Measurements from ENCODE around the gene HIP1R.
"Not testable (repeated sequence)": the region's sequence is repeated elsewhere in the genome, so short reads cannot be mapped to it uniquely, and the experiment has no call there.

Gene HIP1R

GRCh38 chr12:122905258-122905657 lies 70.0 kb downstream of the HIP1R start:
- intact Hi-C loops (cut with micrococcal nuclease); H3K27ac Mint-ChIP-seq; H3K36me3 Mint-ChIP-seq (ENCODE audit: low read depth); H3K9me3 Mint-ChIP-seq; H3K27me3 Mint-ChIP-seq; H3K4me3 Mint-ChIP-seq: not testable (repeated sequence)
- peaks cover 12% of the 10 kb centered on the region for H3K4me1 Mint-ChIP-seq (ENCODE audit: low read depth)

GRCh38 chr12:122908915-122909314 lies 73.7 kb downstream of the HIP1R start:
- intact Hi-C loops (cut with micrococcal nuclease): no loop called here
- H3K9me3 Mint-ChIP-seq: no peaks in the 10 kb centered on the region

DNA sequence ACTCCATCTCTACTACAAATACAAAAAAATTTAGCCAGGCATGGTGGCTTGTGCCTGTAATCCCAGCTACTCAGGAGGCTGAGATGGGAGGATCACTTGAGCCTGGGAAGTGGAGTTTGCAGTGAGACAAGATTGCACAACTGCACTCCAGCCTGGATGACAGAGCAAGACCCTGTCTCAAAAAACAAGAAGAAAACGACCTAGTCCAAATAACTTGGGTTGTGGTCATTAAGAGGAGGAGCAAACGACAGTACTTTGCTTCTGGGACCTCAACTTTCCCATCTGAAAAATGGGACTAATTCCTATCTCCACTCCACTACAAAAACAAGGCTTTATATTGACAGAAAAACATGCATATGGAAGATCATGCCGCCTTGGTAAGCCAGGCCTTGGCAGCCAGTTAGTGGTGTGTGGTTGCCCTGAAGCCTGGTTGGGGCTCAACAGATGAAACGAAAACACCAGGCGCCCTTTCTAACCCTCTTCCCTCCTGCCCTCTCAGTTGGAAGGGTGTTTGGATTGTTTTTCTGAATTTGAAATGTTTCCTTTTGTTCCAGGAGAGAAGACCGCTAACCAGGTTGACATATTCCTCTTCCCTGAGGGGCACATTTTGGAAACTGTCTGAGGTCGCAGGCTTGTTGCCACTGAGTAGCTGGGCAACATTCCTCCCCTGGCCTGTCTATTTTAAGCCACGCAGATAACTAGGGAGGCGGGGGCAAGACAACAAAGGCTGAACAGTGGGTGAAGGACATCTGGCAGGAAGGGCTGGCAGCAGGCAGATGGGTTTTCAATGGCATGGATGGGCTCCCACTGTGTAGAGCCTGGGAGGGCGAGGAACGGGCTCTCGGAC lies 74.4 kb downstream of the HIP1R start:
- no peaks in the 10 kb centered on the region for H3K9me3 Mint-ChIP-seq
- no peaks in the 10 kb centered on the region for H3K36me3 Mint-ChIP-seq (ENCODE audit: low read depth)
- no peaks in the 10 kb centered on the region for H3K4me1 Mint-ChIP-seq (ENCODE audit: low read depth)
- H3K4me3 Mint-ChIP-seq: no peak overlapping the region
- intact Hi-C loops (cut with micrococcal nuclease): no loop called here
- H3K27ac Mint-ChIP-seq: no peak overlapping the region
- peaks cover 3% of the 10 kb centered on the region for H3K27me3 Mint-ChIP-seq

More at GRCh38 chr12:122908915-122909314, 73.7 kb downstream of the HIP1R start:
- Mint-ChIP-seq H3K4me3 (no peak overlapping the region), H3K27me3 (peaks cover 3% of the 10 kb centered on the region), H3K36me3 (ENCODE audit: low read depth) (no peaks in the 10 kb centered on the region), H3K4me1 (ENCODE audit: low read depth) (no peaks in the 10 kb centered on the region), H3K27ac (no peak overlapping the region)

All from dendritic cell treated with granulocyte-macrophage colony-stimulating factor and Interleukin-4, amounts not matched to agents 40 ng/mL and 50 ng/mL, for 4 days (primary cell).